Stimulated activated CD8-positive, alpha-beta memory T cell treated with anti-CD3 and anti-CD28 coated beads, Interleukin-7, amount 100 ng/mL, for 48 hours (primary cell): ENCODE data around the gene ANO2.
"Not testable (repeated sequence)": the region's sequence is repeated elsewhere in the genome, so short reads cannot be mapped to it uniquely, and the experiment has no call there.

Source experiments
- DNase-seq, 2 donors: peaks; one replicate each; pipeline ENCODE4 v3.0.0-alpha.2; 2020; ENCODE audit warnings: low read depth in 1 of 2; ENCODE audit errors: extremely low read depth in 1 of 2

The ANO2 gene

DNA sequence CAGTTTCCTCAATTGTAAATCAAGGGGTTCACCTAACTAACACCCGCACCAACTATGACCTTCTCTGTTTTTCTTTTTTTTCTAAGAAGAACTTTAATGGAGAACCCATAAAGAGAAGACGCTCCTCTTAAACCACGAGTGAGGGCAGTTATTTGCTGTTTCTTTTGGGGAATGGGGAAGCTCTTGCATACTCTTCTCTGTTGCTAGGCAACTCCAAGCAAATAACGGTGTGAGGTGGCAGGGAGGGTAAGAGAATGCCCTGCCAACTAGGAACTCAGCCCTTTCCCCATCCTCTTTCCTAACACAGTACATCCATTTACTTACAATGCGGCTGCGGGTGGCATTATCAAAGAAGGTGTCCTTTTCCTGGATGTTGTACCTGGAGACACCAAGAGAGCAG, 114.9 kb downstream of the ANO2 start:
- no peak for DNase-seq

- no peak for DNase-seq
These were observed 117.5 kb downstream of the ANO2 start for GRCh38 chr12:5827591-5827990.

GRCh38 chr12:5825761-5826160, 119.3 kb downstream of the ANO2 start:
- DNase-seq: not testable (repeated sequence)

- not testable (repeated sequence) for DNase-seq
These were observed 126.2 kb downstream of the ANO2 start for GRCh38 chr12:5818877-5819276.

DNA sequence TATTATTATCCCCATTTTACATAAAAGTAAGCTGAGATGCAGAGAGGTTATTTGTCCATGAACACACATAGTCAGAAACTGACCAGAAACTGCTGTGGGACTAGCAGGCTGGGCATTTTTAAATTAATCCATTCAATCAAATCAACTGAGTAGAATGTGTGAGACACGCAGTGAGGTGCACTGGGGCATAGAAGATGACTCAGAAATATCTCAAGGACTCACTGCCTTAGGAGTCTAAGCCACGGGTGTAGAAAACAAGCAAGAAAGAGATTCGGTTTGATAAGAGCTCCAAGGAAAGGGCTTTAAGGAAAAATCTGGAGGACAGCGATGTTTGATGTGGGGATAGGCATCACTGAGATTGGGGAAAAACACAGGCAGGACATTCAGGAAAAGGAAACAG, 127.8 kb downstream of the ANO2 start:
- DNase-seq: no peak

- DNase-seq: no peak
These were observed 135.5 kb downstream of the ANO2 start for GRCh38 chr12:5809586-5809985.

DNA sequence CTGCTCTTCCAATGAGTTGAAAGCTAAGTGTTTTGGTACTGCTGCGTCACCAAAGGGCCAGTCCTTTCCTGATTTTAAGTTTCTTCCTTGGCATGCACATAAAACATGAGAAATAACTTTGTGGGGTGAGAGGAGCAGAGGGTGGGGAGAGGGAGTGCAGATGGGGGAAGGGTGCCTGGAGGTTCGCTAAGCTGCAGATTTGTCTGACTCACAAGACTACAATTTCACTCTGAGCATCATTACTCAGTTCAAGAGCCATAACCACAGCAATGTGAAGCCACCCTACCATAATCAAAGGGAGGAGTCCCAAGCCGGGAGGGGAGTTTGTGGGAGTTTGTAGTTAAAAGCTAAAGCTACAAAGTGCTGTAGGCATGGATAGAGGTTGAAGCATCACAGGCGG, 136.1 kb downstream of the ANO2 start:
- no peak for DNase-seq

GRCh38 chr12:5807514-5808219, 137.4 kb downstream of the ANO2 start:
- no peak for DNase-seq

DNA sequence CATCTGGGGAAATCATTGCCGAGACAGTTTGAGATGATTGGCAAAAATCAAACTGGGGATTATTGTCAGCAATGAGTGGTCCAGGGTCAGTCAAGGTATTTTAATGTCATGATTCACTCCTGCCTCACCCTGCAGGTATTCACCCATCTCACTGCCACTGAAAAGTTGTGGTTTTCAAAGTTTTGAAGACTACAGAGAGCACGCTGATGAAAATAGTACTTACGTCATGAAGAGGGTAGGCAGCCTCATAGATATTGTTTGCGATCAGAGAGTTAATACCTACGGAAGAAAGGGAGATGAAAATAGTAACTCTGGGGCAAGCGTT, 138.0 kb downstream of the ANO2 start:
- no peak for DNase-seq

DNA sequence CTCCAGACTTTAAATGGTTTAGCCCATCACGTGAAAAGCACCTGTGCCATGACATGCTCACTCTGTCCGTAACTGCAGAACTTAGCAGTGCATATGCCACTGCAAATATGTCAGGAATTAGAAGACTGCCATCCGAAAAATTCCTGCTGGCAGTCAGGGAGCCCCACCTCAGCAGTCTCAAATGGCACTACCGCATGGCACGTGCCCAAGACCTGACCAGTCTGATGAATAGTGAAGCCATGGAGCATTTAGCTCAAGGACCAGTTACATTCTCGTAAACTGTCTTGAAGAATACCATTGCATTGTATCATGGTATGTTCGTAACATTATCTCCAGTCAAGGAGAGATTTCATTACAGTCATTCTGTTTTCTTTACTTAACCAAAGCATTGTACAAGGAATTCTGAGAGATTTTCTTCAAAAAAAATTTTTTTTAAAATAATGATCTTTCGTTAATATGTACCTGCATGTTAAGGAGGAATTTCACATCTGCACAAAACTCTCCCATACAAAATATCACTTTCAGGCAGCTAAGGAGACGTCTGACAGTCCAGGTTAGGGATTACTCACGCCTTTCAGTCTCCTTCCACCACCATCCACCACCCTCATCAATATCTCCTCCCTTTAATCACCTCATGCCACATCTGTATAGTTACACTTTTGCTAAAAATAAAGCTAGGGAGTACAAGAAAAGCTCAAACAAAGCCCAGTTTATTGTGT, 138.5 kb downstream of the ANO2 start:
- no peak for DNase-seq

GRCh38 chr12:5803532-5803931, 141.5 kb downstream of the ANO2 start:
- DNase-seq: no peak

DNA sequence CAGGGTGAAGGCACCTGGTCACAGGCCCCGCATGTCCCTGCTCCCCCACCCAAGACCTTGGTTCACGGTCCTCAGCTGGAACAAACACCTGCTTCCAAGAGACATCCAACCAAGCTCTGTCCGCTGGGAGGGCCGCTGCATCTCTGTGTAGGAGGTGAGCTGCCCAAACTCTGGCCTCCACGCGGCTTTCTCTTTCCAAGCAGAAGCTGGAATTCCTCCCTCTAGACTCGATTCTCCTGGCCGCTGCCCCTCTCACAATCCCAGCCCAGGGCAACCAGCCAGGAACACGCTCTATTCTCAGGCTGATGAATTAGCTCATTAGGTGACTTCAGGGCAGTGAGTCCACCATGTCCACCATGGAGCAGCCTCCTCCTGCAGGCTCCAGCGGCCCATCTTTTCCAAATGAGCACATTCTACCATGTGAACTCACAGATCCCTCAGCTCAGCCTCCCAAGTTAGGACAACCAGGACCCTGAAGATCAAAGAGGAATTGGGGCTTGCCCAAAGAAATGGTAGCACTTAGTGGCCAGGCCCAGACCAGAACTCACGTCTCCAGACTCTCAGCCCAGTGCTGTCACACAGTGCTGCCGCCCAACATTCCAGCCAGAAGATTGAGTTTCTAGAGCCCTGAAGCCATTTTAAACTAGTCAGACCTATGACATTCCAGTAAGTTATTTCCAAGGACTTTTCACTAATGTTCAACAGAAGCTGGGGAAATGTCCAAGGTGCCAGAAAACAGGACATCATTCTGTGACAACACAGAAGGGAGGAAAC, 146.6 kb downstream of the ANO2 start:
- DNase-seq: no peak

DNA sequence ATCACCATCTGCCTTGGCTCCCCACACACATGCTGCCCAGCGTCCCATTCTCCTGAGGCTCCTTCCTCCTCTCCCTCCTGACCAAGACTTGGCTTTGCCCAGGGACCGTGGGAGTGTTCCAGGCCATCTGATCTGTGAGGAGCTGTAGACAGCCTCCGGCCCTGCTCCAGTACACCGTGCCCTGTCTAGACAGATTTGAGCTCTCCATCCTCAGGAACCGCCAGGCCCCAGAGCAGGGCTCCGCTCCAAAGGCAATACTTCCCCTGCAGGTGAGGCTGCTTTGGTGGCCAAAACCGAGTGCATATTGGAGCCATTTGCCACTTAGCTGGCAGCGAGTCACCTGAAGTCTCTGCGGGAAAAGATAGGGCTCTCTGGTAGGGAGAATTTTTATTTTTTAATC, 147.4 kb downstream of the ANO2 start:
- no peak for DNase-seq

DNA sequence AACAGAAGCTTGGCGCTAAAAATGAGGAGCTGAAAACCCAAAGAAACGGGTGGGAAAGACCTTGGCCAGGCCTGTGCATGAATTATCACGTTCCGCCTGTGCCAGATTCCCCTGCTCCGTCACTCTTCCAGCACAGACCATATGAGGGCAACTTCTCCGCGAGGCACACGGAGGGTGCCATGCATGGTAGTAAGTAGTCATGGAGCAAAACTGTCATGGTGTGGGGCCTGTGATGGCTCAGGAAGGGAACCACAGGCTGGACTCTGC, 148.2 kb downstream of the ANO2 start:
- no peak for DNase-seq

GRCh38 chr12:5796171-5796958, 148.7 kb downstream of the ANO2 start:
- DNase-seq: peak; percentile 1 to 2

DNA sequence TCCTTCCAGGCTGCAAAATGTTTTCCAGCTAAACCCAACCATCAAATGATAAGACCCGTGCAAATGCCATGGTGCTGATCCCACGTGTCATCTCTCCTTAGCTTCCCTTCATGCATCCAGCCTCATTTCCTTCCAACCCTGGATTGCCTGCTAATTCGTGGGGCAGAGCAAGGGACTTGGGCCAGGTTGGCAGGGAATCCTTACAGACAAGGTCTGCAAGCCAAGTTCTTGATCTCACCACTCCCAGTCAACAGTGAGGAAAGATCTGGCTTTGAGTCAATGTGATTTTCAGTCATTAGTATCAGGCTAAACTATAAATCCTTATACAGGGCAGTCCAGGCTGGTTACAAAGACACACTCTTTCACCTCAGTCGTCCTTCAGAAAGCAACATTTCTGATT, 150.9 kb downstream of the ANO2 start:
- no peak for DNase-seq

- no peak for DNase-seq
These were observed 152.7 kb downstream of the ANO2 start for GRCh38 chr12:5792343-5792742.

DNA sequence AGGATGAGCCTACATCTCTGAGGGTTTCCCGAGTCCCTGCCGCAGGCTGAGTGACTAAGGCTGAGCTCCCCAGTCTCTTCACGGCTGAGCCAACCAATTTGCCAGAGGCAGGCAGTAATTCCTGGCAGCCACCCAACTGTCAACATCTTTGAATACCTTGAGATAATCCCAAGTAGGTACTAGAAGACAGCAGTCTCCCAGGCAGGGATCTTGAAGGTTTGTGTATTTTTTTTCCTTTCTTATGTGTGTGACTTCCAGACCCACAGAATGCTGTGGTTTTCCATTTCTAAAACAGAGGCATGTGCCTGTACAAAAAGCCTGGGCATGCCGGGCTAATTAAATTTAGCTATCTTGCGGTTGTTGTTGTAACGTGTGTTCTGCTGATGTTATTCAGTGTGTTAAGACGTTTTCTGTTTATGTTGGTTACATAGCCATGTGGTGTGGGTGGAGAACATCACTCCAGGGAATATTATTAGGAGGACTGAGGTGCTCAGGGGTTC, 155.5 kb downstream of the ANO2 start:
- no peak for DNase-seq

GRCh38 chr12:5787828-5788227, 157.2 kb downstream of the ANO2 start:
- no peak for DNase-seq

GRCh38 chr12:5785601-5786000, 159.5 kb downstream of the ANO2 start:
- no peak for DNase-seq

DNA sequence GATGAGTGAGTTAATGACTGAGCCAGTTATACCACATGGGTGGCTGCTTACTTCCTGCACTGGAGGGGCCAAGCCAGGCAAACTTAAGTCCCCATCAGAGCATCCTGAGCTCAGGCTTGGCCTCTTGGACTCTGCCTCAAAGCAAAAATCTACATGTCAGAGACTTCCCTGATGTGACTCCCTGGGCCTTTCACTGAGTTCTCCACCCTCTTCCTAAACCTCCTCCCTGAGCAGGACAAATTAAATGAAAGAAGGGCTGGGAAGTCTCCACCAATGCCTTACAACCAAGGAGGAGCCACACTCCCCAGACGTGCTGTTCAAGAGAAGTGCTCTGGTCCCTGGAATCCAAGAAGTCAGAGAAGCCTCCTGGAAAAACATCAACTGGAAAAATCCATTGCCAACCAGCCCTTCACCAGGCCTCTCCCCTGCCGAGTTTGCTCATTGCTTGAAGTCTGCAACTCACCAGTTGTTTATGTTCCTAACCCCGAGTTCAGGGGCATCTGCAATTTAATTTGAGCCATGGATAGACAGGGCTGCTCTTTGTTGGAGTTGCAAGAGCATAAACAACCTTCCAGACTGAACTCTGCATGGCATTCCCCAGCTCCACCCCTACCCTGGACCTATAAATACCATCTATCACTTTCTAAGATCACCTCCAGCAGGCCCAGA, 160.5 kb downstream of the ANO2 start:
- DNase-seq: no peak
